ENCODE measurements around the gene STRN4. TPM values are rescaled to one million over a fixed set of nuclear protein-coding genes. Genes with fewer than 3 reads are reported as not detected.

The STRN4 gene
- total and polyA plus RNA-seq, 2 donors (not counting 3 experiments of a cell fraction or from before 2014, with no cell fraction given) = 116 to 144 TPM

DNA sequence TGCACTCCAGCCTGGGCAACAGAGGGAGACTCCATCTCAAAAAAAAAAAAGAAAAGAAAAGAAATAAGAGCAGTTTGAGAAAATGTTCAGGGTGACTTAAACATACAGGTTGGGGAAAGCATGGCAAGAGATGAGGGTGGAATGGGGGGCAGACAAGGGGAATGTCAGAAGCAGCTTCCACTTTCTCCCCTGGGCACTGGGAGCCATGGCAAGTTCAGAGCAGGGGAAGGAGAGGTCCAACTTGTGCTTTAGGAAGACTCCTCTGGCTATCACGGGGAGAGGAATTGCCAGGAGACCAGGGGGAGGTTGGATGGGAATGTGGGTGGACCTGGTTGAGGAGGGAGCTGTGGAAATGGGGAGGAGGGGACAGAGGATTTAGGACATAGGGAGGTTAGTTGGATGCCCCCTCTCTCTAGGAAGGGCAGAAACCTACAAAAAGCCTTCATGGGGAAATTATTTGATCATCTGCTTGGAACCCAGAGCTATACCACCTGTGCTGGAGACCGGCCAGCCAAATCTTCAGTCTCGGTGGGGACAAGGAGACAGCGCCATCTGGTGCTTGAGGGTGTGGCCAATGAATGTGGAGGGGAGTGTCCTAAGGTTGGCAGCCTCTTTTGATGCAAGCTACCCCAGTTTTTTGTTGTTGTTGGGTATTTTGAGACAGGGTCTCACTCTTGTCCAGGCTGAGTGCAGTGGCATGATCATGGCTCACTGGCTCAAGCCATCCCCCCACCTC, 7.3 kb upstream of the STRN4 start:
- Histone ChIP-seq H3K36me3 (ENCODE audit: control insufficient read depth in 2 of 2, extremely low read depth in 1 of 2, insufficient read depth in 2 of 2, low read length in 2 of 2) (peaks cover 0 to 2% of the 10 kb centered on the region in 2 experiments), H2AFZ (ENCODE audit: low read depth, low read length) (no peak overlapping the region), H3K4me3 (replicated peaks in 1 of 3; ENCODE audit: insufficient read depth in 1 of 3, low read depth in 1 of 3, low read length in 3 of 3) (no peak overlapping the region), H3K27ac (ENCODE audit: insufficient read depth, low read depth, low read length) (no peak overlapping the region), H3K27me3 (ENCODE audit: control insufficient read depth in 2 of 2, insufficient read depth in 2 of 2, low read length in 2 of 2) (no peaks in the 10 kb centered on the region), H4K20me1 (replicated peaks; ENCODE audit: control insufficient read depth, extremely low read depth, insufficient read depth, low read length) (no peaks in the 10 kb centered on the region), H3K4me1 (ENCODE audit: control insufficient read depth, extremely low read depth, insufficient read depth, low read length) (peaks cover 27% of the 10 kb centered on the region), H3K79me2 (ENCODE audit: control insufficient read depth, insufficient read depth, low read length) (no peaks in the 10 kb centered on the region), H3K9ac (replicated peaks; ENCODE audit: extremely low read depth, insufficient read depth, low read length) (no peak overlapping the region), H3K9me3 (replicated peaks; ENCODE audit: control insufficient read depth, insufficient read depth, low read length) (no peaks in the 10 kb centered on the region), H3K4me2 (ENCODE audit: insufficient read depth, low read length) (no peak overlapping the region), H3K9me1 (replicated peaks; ENCODE audit: control insufficient read depth, extremely low read depth, insufficient read depth, low read length) (no peaks in the 10 kb centered on the region)
- BruUV-seq (replicated peaks) = no TSS peak
- dilution Hi-C loops (cut with MboI; ENCODE audit: extremely low pct_ligation_motif_present, low sequenced_read_pairs) (no loop called here), intact Hi-C loops (cut with micrococcal nuclease) (loop anchor here (1.0 kb wide), 1 partner anchor 49 kb away; no protein-coding TSS in a partner anchor)
- ChIA-PET POLR2A (interaction anchor here (0.6 to 1.5 kb wide), 3 partner anchors 35 to 76 kb away, joined by 3 to 11 read pairs (median 3); partner anchors contain the start of gene SLC1A5), CTCF (interaction anchor here (0.8 to 6.3 kb wide), 19 partner anchors 9 to 174 kb away, joined by 3 to 46 read pairs (median 4); partner anchors contain the start of gene DACT3)
- TF ChIP-seq, protein P1, sequence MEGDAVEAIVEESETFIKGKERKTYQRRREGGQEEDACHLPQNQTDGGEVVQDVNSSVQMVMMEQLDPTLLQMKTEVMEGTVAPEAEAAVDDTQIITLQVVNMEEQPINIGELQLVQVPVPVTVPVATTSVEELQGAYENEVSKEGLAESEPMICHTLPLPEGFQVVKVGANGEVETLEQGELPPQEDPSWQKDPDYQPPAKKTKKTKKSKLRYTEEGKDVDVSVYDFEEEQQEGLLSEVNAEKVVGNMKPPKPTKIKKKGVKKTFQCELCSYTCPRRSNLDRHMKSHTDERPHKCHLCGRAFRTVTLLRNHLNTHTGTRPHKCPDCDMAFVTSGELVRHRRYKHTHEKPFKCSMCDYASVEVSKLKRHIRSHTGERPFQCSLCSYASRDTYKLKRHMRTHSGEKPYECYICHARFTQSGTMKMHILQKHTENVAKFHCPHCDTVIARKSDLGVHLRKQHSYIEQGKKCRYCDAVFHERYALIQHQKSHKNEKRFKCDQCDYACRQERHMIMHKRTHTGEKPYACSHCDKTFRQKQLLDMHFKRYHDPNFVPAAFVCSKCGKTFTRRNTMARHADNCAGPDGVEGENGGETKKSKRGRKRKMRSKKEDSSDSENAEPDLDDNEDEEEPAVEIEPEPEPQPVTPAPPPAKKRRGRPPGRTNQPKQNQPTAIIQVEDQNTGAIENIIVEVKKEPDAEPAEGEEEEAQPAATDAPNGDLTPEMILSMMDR (IDR thresholded peaks at IDR 0.05; ENCODE audit: extremely low read depth in 1 of 2, insufficient read depth in 1 of 2, low read depth in 1 of 2, low read length in 2 of 2) = peak; percentile 47 to 53
- TF ChIP-seq GATA2 (IDR thresholded peaks at IDR 0.05; ENCODE audit: insufficient read depth, insufficient read length, low read depth, low read length) = no peak
- no peak for TF ChIP-seq POLR2A (IDR thresholded peaks at IDR 0.05; ENCODE audit: low read depth, low read length)
- no peak for TF ChIP-seq FOS (IDR thresholded peaks at IDR 0.05; ENCODE audit: borderline replicate concordance, insufficient read depth, low read length)
- TF ChIP-seq JUN (IDR thresholded peaks at IDR 0.05; ENCODE audit: borderline replicate concordance, insufficient read depth, insufficient read length, low read depth) = no peak
- no peak for TF ChIP-seq MYC (IDR thresholded peaks at IDR 0.05; ENCODE audit: low read depth, low read length)
- TF ChIP-seq EZH2 (IDR thresholded peaks at IDR 0.05; ENCODE audit: borderline replicate concordance, low read depth, low read length, severe bottlenecking) = no peak
- TF ChIP-seq, protein P2, sequence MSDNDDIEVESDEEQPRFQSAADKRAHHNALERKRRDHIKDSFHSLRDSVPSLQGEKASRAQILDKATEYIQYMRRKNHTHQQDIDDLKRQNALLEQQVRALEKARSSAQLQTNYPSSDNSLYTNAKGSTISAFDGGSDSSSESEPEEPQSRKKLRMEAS (IDR thresholded peaks at IDR 0.05; ENCODE audit: insufficient read depth, insufficient read length) = no peak
- FAIRE-seq (peak; percentile 81), DNase-seq (ENCODE audit: low read depth, low spot score) (peak; percentile 41)
